GM18867 (cell line): ENCODE data around the gene PRKG1.

Experiments
- ATAC-seq: cut with Tn5 transposase; IDR thresholded peaks from one replicate; pipeline ENCODE4 v1.9.1; 2021; ENCODE audit warnings: mild to moderate bottlenecking, moderate library complexity; ENCODE audit not compliant: unreplicated experiment

PRKG1 gene

DNA sequence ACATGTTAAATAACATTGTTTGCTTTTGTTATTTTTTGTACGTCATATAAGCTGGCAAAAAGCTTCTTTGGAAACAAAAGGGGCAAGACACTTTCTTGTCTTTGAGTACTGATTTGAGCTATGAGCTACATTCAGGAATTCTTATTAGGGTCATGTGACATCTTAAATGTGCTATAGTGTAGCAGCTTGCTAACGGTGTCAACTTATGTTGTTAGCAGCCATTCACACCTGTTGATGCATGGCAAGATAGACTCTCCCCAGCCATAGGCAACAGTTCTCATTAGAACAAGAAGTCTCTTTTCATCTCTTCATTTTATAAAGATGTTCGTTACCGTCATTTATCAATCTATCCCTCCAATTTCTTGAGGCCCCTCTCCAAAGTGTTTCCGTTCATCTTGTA is 411.4 kb downstream of the PRKG1 start:
- no peak for ATAC-seq

DNA sequence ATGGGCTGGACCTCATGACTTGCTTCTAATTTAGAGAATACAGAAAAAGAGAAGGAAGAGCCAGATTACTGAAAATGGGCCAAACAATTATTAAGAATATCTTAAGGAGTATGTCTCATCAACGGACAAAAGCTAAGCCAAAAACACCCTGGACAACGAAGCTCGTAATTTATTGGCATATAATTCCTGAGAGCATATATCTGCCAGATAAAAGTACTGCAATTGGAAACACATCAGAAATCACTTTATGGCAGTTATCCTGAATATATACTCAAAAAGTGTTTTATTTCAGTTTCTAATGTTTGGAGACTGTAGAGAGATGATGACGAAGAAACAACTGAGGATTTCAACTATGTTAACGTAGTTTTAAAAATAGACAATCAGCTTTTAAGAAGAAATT is 413.3 kb downstream of the PRKG1 start:
- no peak for ATAC-seq

DNA sequence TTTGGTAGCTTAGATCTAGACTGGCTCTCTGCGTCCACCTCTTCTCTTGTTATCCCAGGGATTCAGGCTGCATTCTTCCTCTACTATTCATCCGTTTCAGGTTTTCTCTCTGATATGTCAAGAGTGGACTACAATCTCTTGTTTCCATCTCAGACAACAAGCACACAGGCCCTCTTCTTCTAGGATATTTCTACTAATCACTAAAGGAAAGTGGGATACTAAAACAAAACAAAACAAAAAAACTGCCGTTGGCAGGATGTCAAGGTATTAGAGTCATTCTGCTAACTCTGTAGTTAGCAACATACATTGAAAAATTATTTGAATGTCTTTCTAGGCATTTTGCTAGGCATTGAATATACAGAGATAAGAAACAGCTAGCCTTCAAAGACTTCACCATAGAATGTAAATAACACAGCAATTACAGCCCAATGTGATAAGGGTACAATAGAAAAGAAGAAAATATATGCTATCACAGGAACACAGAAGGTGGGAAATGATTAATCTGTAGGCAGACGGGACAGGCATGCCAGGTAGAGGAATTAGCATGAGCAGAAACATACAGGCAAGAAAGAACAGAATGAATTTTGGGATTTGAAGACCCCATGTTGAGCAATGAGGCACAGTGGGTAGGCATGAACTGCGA is 414.6 kb downstream of the PRKG1 start:
- ATAC-seq, result no peak

DNA sequence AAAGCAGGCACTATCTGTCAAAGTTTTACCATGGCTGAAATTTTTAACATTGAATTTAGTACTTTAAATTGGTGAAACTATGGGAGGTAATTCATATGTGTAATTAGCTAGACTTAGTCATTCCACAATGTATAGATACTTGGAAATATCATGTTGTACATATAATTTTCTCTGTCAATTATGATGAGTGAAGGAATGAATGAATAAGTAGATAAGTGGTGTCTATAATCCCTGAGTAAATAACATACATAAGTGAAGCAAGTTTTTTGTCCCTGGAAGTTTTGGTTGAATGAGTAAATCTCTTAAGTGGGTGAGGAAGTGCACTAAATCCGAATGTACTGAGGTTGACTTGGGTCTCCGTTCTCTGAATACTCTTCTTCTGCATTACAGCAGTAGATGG is 424.1 kb downstream of the PRKG1 start:
- ATAC-seq, result no peak

DNA sequence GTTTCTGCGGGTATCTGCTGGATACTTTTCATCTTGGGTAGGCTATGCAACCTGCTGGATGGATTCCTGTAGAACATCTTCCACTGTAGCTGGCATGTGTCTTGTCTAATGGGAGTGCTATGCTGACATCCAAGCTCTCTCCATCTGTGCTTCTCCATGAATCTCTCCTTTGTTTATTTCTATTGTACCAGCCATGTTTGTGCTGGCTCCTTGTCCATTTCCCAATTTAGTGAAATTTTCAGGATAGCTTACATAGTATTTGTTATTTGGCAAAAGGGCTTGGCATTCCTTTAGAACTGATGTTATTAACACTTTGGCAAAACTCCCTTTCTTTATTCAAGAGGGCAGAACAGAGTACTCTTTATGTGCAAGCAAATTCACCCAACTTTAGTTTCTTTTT is 427.1 kb downstream of the PRKG1 start:
- ATAC-seq, result no peak

DNA sequence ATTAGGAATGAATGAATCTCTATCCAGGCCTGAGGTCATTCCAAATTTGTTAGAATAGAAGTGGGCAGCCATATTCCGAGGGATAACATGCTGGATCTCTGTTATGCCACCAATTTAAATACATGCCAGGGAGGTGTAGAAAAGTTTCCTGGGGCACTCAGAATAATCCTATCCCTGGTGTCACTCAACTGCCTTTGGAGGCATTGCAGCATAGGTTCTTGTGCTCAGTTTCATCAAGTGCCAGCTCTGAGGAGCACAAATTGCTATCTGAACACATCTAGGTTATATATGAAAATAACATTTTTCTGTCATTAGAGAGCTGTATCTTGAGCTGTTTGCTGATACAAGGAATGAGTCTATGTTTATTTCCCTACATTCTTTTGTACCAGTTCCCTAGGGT is 427.8 kb downstream of the PRKG1 start:
- no peak for ATAC-seq

DNA sequence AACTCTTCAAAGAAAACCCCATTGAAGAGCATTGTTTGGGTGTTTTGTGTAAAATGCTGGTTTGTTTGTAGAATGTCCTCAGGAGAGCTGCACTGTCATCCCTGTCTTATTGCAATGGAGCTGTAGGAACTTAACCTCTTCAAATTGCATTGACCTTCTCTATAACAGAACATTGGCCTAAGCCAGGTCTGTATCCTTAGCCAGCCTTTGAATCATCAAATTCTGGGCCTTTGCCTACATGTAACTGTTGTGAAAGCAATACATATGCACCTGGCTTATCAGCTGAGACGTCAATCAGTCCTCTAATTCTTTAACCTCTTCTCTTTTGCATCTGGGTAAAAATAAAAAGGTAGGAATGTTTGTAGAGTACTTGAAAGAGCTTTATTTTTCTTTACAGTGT is 429.1 kb downstream of the PRKG1 start:
- ATAC-seq, result no peak

DNA sequence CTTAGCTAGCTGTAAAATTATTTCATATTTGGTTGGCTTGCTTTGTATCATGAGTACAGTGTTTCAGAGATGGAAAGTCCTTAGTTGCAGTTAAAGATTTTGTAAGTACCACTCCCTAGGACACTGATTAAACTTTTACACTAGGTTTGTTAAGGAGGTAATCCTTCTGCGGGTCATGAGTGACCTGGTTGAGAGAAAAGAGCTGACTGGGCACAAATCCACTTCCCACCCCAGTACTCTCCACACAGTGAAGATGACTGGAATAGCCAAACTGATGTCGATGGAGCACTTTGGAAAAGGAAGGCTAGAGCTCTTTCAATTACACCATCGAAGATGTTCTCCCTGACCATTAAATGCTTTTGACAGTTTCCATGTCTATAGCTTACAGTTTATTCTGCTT is 433.2 kb downstream of the PRKG1 start:
- no peak for ATAC-seq

DNA sequence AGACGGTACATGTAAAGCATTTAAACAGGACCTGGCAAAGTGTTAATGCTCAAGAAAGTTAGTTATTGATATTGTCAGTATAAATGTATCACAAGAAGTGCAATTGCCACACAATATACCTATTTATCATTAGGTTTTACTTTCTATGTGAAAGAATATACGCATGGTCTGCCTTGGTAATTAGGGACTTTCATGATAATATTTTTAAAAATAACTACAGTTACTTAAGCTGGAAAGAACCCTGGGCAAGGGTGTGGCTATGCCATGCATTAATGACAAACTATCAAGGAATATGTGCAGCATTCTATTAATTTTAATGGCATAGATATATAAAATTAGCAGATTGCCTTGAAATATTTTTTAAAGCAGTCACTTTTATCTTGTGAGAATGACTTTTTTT is 433.9 kb downstream of the PRKG1 start:
- no peak for ATAC-seq

DNA sequence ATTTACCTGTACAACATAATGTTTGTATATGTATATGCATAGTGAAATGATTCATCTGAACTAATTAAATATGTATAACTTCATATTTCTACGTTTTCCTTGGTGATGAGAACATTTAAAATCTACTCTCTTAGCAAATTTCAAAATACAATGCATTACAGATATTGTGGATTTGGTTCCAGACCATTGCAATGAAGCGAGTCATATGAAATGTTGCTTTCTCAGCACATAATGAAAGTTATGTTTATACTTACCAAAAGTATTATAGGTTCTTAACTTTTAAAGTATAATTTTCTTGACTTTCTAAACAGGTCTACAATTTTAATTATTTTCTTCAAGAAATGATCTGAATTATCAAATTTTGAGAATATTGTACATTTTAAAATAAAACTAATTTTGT is 435.9 kb downstream of the PRKG1 start:
- ATAC-seq, result no peak

DNA sequence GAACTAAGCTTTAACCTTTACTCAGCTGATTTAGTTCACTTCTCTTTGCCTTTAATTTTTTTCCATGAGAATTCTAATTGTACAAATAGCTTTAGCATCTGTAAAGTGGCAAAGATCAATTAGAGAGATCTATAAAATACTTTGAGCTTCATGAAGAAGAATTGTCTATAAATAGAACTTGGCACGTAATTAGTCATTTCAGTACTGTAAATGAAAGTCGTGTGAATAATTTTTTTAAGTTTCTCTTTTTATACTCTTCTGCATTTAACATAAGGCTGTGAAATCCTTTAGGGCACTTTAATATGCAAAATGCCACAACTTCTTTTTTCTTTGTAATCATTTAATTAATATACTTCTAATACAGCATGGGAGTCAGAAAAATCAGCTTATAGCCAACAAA is 447.3 kb downstream of the PRKG1 start:
- ATAC-seq, result peak; percentile 66

DNA sequence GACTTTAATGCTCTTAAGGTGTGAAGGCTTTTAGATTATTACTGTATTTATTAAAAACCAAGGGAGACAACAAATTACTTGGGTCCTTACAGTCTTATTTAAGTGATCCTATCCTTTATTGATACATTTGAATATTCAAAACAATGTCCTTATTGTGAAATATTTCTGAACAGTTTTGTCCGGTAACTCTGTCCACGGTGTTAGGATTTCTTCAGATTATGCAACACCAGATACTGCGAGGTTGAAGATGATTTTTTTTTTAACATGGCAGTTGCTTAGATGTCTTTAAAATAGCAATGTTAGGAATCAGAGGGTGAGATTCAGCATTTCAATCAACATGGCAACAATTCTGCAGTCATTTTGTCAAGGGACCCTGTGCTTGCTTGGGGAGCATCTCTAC is 448.6 kb downstream of the PRKG1 start:
- no peak for ATAC-seq

DNA sequence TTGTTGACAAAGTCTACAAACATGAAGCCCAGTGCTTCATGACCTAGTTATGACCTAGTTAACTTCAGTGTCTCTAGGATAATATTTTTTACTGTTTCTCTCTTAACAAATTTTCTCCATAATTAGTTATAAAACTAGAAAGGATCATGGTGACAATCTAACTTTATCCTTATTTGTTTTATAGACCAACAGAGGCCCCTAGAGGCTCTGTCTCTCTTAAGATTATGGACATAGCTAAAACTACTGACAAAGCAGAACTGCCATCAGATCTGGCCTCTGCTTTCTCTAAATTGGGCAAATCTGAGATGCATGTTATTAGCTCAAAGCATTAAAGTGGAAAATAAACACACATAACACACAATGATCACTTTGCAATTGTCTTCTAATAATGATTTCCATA is 449.2 kb downstream of the PRKG1 start:
- ATAC-seq, result no peak

DNA sequence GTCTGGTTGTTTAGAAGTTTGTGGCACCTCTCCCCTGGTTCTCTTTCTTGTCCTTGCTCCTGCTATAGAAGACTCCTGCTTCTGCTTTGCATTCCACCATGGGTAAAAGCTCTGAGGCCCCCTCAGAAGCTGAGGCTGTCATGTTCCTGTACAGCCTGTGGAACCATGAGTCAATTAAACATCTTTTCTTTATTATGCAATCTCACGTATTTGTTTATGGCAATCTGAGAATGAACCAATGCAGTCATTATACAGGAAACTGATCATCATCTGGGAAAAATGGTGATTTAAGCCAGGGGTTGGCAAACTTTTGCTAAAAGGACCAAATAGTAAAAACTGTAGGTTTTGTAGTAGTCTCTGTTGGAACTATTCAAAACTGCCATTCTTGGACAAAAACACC is 449.8 kb downstream of the PRKG1 start:
- no peak for ATAC-seq

DNA sequence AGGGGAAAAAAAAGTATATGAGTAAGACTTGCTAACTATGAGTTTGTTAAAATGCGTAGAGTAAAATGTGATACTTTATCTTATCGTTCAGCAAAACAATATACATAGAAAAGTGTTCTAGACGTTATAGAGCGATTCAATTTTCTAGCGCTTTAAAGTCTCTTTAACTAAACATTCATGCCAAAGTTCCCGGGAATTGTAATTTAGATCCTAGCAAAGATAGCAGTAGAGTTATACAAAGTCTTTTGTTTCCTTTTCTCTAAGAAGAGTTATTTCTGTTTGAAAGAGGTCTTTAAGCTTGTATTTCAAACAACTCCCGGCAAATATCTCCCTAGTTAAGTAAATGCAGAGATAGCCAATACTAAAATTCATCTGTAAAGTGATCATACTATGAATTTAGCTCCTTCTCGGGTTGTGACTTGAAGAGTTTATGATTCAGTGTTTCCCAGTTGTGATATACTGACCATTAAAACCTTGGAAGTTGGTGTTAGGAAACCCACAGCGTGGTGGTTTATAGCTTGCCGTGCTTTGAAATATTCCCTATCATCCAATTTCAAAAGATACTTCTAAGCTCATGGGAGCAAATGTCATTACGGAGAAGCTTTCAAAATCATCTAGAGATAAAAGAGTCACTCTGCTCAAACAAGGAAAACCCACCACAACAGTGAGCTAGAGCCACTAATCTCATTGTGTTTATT is 453.4 kb downstream of the PRKG1 start:
- ATAC-seq, result no peak

DNA sequence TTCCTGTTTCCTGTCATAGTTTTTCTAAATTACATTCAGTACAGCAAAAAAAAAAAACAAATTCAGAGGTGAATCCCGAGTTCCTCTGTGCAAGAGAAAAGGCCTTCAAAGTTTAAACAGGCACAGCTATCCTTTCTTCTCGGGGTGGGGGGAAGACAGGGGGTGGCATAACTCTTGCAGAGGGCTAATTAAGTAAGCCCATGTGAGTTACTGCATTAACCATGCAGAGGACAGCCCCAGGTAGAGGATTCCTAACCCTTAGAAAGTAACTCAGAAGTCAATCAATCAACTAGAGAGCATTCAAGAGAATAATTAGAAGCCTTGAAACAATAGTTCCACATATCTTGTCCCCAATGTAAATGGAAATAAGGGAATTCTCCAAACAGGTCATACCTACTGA is 454.2 kb downstream of the PRKG1 start:
- no peak for ATAC-seq

DNA sequence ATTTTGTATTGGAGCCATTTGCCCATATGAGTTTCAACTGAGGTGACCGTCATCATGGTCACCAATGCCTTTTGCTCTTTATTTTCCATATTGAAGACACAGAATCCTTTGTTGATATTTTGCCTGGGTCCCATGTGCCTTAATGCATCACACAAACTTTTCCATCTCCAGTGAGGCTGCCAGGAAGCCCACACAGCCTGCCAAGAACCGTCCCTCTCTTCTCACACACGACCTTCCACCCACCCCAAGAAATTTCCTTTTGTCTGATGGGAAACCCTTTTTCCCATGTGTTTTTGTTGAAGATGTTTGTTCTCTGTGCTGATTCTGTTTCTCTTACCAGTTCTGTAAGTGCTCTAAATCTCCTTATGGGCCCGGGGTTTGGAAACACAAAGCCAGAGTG is 456.3 kb downstream of the PRKG1 start:
- ATAC-seq, result no peak

DNA sequence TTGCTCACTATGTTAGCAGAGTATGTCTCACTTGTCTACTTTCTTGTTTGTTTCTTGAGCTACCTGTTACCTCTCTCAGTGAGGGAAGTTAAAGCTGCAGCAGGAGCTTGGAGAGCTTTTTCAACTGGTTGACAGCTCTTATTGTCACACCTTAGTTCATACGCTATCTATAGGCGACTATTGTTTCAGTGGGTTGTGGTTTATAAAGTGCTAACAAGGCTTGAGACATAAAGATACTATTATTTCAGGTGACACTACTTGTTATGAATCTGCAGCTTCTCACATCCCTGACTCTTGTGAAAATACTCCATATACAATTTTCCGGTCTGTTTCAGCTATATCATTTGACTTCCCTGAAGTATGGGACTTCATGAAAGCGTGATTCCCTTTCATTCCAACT is 457.8 kb downstream of the PRKG1 start:
- ATAC-seq, result peak; percentile 83

DNA sequence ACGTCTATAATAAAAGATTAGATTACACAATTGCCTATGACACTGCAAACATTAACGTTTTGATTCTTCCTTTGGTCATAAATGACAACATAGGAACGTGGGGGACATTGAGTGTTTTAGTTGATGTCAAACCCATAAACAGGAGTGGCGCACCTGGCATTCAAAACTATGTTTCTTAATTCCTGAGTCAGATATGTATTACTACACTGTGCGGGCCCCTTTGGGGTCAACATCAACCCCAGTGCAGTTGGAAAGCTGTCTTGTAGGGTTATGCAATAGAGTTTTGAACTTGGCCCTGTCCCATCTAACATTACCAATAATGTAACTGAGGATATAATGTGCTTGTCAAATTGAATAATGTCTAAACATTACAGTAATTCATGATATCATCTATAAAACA is 468.6 kb downstream of the PRKG1 start:
- ATAC-seq, result no peak

DNA sequence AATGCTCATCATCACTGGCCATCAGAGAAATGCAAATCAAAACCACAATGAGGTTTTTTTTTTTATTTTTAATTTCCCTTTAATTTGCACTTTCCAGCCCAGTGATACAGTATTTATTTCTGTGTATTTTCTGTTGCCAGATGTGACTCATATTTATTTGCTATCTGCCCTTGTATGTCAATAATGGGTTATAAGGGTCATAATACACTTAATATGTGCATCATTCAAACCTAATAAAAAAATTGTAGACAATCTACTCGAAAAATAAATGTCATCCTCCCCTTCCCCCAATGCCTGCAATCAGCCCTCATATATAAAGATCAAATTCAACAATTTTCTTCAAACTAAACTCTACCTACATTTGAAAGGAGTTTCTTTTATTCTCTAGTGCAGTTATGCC is 470.6 kb downstream of the PRKG1 start:
- no peak for ATAC-seq

DNA sequence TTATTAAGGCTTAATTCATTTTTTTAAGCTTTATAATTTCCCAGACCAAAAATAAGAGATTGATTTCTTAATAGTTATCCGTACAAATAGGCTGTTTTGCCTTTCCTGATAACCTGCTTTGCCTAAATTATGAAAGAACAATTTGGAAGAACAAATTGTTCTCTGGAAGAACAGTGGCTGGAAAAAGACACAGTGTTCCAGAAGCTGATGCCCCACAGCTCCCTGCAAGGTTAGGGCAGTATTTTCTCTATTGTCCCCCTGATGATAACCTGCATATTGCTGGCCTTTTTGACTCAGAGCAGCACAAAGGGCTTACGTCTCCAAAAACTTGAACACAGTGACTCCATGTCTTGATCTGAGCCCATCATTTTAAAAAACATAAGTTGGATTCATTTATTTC is 473.7 kb downstream of the PRKG1 start:
- ATAC-seq, result no peak

DNA sequence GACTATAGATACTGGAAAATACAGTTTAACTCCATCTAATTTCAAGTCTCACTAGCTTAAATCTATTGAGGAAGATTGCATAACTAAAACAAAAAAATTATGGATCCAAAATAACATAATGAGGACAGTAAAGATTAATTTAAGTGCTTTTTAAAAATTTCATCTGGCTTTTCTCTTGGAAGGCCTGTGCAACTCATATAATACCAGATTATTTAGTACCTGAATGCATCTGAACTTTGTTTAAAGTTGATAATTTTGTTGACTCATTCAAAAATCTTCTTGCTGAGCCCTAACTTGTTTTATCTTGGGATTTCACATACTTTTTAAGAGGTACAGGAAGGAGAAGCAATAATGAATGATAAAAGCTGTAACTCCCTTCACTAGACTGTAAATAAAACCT is 478.6 kb downstream of the PRKG1 start:
- ATAC-seq, result no peak

DNA sequence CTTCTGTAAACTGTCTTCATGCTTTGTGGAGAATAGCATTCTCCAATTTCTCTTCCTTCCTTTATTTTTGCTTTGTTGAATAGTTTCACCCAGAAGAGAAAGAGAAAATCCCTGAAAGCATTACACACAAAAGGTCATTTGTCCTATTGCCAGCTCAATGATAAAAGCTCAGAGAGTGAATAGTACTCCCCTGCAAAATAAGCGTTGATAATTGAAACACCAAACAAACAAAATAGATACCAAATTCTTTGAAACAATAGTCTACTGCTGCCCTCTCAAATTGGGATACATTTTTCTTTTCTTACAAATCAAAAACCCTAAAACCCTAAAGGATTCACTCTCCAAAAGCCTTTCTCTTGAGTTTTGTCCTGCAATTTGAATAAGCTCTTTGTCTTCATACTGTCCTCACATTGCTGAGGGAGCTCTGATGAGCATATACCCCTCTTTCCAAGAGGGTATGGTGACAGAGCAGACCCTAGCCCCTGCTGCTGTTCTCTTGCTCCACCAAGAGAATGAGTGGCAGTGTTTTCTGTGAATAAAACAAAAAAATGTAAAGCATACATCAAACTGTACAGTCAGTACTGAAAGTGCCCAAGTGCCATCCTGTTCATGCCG is 490.7 kb downstream of the PRKG1 start:
- no peak for ATAC-seq
